NCI-H510A (cell line): ENCODE data around the gene HMCN2.

Experiments used
- DNase-seq: peaks from one replicate; lab custom pipeline; 2025; lab: John Stamatoyannopoulos, UW

HMCN2 gene

DNA sequence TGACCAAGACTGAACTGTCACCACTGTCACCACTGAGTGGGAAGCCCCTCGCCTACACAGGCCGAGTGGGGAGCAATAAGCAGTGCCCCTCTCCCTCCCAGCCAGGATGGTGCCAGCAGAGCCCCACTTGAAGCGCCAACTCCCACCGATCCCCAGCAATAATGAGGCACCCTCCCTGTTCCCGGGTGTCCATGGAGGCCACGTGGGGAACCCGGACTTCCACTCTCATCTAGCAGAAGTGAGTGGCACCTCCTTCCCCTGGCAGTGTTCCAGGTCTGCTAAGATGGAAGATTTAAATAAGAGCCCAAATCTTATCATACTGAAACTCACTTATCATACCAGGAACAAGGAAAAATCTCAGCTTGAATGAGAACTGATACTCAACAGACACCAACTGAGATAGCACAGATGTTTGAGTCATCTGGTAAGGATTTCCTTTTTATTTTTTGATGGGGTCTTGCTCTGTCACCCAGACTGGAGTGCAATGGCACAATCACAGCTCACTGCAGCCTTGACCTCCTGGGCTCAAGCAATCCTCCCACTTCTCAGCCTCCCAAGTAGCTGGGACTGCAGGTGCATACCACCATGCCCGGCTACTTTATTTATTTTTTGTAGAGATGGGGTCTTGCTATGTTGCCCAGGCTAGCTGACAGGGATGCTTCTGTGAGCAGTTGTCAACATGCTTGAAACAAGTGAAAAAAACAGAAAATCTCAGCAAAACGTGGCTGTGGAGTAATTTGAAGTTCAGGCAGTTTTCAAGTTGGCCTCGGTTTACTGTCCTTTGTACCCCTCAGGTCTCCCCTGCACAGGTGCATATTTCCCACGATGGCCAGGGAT, 149.6 kb downstream of the HMCN2 start:
- DNase-seq: no peak

DNA sequence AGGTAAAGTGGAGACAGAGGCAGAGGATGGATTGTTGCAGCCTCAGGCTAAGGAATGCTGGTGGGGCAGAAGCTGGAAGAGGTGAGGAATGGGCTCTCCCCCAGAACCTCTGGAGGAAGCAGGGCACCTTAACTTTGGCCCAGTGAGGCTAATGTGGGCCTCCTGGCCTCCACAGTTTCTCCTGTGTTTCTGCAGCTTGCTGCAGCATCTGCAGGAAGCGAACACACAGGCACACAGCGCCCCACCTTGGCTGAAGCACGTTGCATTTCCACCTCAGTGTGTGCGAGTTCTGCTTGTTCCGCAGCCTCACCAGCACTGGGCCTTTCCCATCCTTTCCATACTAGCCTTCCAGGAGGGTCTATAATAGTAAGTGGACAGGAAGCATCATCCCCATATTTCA, 152.0 kb downstream of the HMCN2 start:
- DNase-seq: no peak

DNA sequence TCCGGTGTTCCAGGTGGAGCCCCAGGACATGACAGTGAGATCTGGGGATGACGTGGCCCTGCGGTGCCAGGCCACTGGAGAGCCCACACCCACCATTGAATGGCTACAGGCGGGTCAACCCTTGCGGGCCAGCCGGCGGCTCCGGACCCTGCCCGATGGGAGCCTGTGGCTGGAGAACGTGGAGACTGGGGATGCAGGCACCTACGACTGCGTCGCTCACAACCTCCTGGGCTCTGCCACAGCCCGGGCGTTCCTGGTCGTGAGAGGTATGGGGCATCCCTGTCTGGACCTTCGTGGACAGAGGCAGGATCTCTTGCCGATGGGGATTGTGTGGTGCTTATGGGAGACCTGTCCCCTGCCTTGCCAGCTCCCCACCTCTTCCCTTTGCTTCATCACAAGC, 153.2 kb downstream of the HMCN2 start:
- no peak for DNase-seq

DNA sequence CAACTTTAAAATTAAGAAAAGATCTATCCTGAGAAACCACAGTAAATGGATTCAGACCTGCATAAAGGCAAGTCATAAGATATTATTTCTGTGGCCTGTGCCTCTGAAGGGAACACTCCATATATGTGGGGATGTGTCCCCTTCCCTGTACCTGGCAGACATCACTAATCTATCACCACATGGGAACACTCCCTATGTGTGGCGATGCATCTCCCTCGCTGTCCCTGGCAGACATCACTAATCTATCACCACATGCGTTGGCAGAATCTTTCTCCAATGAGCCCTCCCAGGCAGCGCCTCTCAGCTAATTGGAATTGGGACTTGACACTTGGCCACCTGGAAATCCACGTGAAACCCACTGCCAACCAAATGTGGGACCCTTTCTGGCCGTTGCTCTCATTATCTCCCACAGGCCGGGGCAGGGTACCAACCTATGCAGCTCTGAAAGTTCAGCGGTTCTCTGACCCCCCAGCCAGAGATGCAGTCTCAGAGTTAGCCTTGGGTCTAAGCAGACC, 154.0 kb downstream of the HMCN2 start:
- DNase-seq: no peak

DNA sequence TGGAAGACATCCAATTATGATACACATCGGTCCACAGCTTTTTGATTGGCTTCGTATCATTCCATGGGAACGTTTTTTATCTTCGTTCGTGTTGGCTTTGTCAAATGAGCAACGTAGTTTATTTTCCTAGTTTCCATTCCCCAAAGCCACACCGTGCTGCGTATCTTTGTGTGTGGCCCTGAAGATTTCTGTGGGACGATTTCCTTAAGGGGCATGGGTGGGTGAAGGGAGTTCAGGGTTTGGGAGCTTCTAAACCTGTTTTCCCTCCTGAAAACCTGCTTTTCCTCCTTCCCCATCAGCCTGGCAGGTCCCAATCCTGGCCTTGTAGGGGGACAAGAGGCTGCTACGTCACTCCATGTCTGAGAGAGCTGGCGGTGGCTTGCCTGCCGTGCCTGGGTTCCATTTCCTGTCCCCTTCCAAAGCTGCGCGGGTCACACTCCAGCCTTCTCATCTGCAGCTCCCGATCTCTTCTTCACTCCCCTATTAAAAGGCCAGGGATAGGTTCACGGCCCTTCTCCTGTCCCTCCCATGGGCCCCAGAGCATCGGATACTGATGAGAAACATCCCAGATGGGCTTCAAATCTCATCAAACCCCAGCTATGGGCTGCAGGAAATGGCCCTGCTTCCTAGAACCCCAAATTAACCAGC, 155.7 kb downstream of the HMCN2 start:
- DNase-seq: no peak

DNA sequence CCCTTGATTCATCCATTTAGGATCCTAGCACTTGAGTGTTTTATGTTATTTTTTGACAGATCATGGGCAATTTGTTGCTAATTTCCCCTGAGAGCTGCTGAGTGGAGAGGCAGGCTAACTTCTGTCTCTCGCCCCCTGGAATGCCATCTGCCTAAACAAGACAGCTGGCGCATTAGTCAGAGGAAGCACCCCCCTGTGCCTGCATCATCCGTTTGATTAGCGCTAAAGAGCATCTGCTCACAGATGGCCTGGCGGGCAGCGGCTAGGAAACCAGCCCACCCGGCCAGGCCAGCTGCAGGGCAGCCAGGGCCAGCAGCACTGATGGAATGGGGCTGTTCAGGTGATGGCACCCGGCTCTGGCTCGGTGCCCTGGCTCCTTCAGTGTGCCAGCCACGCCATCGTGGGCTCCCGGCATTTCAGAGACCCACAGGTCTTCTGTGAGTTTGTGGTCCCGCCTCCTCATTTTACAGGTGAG, 156.3 kb downstream of the HMCN2 start:
- no peak for DNase-seq

DNA sequence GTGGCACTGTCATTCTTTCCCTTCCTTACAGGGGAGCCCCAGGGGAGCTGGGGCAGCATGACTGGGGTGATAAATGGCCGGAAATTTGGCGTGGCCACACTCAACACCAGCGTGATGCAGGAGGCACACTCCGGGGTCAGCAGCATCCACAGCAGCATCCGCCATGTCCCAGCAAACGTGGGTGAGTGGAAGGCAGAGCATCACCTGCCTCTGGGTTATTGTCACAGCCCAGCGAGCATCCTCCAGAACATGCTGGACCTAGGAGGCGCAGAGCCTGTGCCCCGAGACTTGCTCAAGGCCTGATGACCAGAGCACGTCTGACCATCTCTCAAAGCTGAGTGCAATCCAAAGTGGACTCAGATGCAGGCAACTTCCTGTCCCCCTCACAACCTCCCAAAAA, 157.0 kb downstream of the HMCN2 start:
- no peak for DNase-seq

DNA sequence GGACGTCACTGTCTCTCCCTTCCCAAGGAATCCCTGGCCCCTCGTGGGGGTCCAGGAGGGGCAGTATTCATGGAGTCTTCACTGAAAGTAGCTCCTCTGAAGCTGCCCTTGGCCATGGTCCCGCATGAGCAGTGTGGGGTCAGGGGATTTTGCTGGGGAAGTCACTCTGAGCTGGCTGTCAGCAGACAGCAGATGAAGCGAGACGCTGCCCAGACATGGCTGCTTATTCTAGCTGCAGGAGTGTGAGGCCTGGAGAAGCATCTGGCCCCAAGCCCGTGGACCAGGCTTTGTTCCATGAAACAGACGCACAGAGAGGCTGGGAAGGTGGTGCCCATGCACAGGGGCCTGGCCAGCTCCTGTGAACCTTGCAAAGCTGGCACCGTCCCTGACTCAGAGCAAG, 157.7 kb downstream of the HMCN2 start:
- no peak for DNase-seq

DNA sequence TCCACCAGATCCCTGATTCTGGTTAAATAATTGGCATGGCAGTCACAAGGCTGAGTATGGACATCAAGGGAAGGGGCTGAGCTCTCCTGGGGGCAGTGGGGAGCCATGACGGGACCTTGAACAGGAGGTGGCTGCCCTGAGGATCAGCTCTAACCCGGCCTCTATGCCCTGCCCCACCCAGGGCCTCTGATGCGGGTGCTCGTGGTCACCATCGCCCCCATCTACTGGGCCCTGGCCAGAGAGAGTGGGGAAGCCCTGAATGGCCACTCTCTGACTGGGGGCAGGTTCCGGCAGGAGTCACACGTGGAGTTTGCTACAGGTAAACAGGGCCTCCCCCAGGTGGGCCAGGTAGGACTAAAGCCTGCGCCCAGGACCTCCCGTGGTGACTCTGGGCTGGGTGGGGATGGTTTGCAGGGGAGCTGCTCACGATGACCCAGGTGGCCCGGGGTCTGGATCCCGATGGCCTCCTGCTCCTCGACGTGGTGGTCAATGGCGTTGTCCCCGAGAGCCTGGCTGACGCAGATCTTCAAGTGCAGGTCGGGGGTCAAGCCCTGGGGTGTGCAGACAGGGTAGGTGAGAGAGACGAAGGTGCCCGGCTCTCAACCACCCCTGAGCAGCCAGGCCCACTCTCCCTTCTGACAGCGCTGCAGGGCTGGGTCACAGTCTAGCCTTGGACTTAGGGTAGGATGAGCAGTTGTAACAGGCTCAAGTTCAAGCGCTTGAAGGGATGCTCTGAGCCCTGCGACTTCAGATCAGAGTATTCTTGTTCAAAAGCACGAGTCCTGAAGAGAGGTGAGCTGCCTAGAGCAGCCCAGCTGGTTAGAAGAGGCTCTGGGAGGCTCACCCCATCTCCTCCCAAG, 159.3 kb downstream of the HMCN2 start:
- DNase-seq: no peak

DNA sequence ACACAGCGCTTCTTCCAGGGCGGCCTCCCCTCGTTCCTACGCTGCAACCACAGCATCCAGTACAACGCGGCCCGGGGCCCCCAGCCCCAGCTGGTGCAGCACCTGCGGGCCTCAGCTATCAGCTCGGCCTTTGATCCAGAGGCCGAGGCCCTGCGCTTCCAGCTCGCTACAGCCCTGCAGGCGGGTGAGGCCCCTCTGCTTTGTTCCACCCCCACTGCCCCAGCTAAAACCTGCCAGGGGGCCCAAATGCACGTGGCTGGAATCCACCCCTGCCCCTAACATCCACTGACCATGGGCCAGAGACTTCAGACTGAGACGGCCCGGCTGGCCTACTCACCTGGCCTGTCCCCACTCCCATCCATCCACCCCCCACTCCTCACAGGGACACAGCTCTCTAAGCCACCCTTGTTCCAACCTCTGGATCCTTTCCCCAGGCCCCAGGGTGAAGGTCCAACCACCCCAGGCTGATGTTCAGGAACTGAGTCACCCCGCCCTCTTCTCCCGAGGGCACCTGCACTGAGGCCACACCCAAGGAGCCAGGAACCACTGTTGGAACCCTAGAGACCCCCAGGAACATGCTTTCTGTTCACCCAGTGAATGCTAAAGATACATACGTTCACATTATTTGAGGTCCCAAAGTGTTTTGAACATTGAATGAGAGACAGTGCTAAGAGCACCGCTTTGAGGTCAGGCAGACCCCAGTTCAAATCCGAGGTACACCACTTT, 160.3 kb downstream of the HMCN2 start:
- no peak for DNase-seq

DNA sequence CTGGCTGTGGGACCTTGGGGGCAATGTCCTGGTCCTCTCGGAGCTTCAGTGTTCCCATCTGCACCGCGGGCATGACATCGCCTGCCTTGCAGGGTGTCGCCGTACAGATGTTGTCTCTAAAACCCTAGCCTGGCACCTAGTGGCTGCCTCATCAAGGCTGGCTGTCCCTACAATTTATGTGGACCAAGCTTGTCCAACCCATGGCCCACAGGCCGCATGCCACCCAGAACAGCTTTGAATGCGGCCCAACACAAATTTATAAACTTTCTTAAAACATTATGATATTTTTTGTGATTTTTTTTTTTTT, 160.9 kb downstream of the HMCN2 start:
- DNase-seq: no peak

DNA sequence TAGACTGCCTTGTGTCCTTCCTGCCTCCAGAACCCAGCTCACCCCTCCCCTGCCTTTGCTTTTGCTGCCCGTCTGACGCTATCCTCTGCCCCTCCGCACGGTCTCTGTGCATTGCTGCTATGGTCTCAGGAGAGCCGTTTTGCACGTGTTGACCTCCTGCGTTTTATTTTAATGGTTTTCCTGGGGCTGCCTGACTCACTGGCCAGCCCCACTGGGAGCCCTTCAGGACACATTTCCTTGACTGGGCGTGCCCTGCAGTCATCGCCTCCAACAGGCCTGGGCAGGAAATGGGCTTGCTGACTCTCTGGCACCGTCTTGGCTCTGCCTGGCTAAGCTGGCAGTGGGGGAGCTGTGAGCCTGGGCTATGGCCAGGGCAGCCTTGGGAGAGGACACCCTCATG, 161.3 kb downstream of the HMCN2 start:
- no peak for DNase-seq

DNA sequence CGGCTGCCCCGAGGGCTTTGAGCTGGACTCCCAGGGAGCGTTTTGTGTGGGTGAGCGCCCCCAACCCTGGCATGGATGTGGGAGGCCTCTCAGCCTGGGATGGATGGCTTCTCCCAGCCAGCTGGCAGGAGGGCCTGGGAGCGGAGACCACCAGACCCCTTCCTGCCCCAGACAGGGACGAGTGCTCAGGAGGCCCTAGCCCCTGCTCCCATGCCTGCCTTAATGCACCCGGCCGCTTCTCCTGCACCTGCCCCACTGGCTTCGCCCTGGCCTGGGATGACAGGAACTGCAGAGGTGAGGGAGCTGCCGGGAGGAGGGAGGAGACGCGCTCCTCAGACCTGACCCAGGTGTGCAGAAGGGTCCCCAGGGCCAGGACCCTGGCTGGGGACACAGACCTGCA, 161.8 kb downstream of the HMCN2 start:
- no peak for DNase-seq

DNA sequence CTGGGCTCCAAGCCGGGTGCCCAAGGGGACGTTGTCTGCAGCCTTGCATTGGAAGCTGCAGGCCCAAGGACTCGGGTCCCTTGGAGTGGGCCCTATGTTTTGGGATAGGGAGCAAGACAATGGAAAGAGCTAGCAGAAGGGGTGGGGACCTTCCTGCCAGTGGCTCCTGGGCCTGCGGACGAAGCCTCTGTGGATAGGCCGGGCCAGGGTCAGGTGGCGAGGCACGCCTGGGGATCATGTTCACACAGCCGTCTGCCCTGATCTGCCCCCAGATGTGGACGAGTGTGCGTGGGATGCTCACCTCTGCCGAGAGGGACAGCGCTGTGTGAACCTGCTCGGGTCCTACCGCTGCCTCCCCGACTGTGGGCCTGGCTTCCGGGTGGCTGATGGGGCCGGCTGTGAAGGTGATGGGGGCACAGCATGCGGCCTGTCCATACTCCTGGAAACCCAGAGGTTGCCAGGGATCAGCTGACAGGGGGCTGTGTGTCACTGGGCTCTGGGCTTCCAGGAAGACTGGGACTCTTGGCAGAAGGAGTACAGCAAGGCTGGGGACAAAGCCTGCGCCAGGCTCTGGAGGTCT, 162.6 kb downstream of the HMCN2 start:
- no peak for DNase-seq

DNA sequence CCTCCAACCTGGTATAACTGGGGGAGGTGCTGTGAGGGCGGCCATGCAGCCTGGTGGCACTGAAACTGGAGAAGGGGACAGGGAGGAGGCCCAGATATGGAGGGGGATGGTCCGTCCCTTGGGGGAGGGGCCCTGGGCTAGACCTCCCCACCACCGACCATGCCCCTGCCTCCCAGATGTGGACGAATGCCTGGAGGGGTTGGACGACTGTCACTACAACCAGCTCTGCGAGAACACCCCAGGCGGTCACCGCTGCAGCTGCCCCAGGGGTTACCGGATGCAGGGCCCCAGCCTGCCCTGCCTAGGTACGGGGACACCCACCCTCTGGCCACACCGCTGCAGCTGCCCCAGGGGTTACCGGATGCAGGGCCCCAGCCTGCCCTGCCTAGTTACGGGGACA, 163.8 kb downstream of the HMCN2 start:
- DNase-seq: no peak

DNA sequence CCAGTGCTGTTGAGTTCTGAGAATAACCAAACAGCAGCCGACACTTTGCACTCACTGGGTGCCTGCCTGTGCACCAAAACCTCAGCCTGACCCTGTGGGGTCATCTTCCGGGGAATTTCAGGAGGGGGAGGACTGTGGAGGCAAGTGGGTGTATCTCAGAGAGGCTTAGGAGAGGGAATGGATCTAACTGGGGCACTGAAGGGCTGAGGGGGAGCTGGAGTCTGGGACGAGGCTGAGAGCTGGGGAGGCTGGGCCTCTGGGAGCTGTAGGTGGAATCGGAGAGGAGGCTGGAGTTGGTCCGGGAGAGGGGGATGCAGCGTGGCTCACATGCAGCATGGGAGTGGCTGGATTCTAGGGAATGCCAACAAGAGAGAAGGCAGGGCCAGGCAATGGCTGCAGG, 164.3 kb downstream of the HMCN2 start:
- DNase-seq: no peak

DNA sequence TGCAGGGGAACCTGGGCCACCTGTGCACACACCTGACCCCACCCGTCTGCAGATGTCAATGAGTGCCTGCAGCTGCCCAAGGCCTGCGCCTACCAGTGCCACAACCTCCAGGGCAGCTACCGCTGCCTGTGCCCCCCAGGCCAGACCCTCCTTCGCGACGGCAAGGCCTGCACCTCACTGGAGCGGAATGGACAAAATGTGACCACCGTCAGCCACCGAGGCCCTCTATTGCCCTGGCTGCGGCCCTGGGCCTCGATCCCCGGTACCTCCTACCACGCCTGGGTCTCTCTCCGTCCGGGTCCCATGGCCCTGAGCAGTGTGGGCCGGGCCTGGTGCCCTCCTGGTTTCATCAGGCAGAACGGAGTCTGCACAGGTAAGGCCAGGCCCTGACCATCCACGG, 164.7 kb downstream of the HMCN2 start:
- DNase-seq: no peak

DNA sequence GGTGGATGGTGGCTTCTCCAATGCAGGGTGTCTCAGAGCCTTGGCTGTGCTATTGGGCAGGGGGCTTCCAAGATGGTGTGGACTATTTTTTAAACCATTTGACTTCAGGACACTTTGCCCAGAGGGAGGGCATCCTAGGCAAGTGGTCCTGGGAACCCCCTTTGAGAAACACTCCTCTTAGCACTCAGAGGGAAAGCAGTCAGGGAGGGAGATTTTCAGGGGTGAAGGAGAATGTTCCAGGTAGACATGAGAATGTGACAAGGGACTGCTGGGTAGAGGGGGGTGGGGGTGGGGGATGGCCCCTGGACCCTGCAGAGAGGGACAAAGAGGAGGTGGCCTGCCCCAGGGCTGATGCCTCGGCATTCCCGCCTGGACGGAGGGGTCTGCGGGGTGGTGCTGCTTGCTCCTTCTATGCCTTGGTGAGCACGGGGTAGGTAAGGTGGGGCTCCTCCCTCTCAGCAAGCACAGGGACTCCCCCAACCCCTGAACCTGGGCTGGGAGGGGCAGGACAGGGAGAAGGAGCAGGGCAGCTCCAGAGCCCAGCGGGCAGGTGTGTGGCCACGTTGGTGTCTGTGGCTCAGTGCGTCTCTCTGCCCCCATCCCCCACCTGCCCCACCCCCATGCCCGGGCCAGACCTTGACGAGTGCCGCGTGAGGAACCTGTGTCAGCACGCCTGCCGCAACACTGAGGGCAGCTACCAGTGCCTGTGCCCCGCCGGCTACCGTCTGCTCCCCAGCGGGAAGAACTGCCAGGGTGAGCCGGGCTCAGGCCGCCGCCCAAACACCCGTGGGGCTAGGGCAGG, 165.4 kb downstream of the HMCN2 start:
- no peak for DNase-seq

DNA sequence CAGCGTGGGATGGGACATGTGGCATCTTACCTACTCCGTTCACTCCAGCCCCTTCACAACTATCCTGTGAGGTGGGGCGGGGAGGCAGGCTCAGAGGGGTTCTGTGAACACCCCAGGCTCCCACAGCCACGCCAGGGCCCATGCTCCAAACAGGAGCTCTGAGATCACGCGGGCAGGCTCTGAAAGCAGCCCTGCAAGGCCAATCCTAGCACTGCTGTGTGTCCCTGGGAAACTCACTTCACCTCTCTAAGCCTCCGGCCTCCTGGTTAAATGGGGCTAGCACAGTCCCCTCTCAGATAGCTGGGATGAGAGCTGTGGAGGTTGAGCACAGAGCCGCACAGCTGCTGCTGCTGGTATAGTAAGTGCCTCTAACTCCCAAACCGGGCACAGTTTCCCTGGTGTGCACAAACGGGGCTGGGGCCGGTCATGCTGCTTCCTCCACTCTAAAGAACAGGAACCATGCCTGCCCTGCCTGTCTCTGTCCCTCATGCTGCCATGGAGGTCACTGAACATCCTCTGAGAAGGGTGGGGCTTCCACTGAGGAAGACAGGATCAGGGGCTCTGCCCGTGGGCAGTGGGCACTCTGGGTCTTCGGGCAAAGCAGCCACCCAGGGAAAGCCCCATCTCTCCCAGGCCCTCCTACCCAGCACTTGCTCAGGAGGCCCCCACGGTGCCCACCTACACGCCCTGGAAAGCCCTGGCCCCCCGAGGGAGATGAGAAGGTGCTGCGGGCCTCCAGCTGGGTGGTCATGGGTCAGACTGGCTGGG, 166.2 kb downstream of the HMCN2 start:
- DNase-seq: no peak

DNA sequence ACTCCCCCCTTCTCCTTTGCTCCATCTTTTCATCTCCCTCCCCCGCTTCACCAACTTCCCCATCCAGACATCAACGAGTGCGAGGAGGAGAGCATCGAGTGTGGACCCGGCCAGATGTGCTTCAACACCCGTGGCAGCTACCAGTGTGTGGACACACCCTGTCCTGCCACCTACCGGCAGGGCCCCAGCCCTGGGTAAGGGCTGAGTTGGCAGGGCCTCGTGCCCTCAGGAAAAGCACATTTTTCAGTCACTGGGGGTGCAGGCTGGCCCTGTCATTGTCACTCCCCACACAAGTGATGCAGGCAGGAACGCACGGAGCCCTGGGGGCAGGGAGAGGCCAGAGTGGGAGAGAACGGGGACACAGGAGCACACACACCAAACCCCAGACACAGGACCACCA, 166.8 kb downstream of the HMCN2 start:
- DNase-seq: no peak
